Kidney glomerular epithelial cell (primary cell): ENCODE results near the gene LAMTOR1.
A peak's percentile ranks its signal among the peaks of the same experiment; 100 is the strongest.
"Not testable (repeated sequence)": the region's sequence is repeated elsewhere in the genome, so short reads cannot be mapped to it uniquely, and the experiment has no call there.

ENCODE experiments used
- DNase-seq: peaks from one replicate; lab custom pipeline; 2025; lab: John Stamatoyannopoulos, UW

The LAMTOR1 gene

GRCh38 chr11:72102946-72103753 lies at the start of gene LAMTOR1:
LAMTOR1 (minus strand) TSS chr11:72103297; CDS start chr11:72103224, 73 bp downstream.
- DNase-seq = peak; percentile 93

- DNase-seq = no peak
Observed at GRCh38 chr11:72150882-72151281, 47.8 kb upstream of the LAMTOR1 start.

GRCh38 chr11:72146625-72147024 lies 43.5 kb upstream of the LAMTOR1 start:
- DNase-seq = no peak

- DNase-seq = peak; percentile 56
Observed at GRCh38 chr11:72144807-72145565, 41.9 kb upstream of the LAMTOR1 start.

- not testable (repeated sequence) for DNase-seq
Observed at GRCh38 chr11:72142543-72142942, 39.4 kb upstream of the LAMTOR1 start.

GRCh38 chr11:72142086-72142485 lies 39.0 kb upstream of the LAMTOR1 start:
- DNase-seq = not testable (repeated sequence)

GRCh38 chr11:72141066-72141465 lies 38.0 kb upstream of the LAMTOR1 start:
- peak; percentile 55 for DNase-seq

GRCh38 chr11:72140661-72141060 lies 37.6 kb upstream of the LAMTOR1 start:
- no peak for DNase-seq

GRCh38 chr11:72139500-72139899 lies 36.4 kb upstream of the LAMTOR1 start:
- no peak for DNase-seq

GRCh38 chr11:72138821-72139390 lies 35.8 kb upstream of the LAMTOR1 start:
- no peak for DNase-seq

- DNase-seq = no peak
Observed at GRCh38 chr11:72136684-72137262, 33.7 kb upstream of the LAMTOR1 start.

GRCh38 chr11:72135891-72136683 lies 33.0 kb upstream of the LAMTOR1 start:
- no peak for DNase-seq

GRCh38 chr11:72135473-72135872 lies 32.4 kb upstream of the LAMTOR1 start, which contains the start of gene FOLR3:
FOLR3 (plus strand) TSS chr11:72135725; CDS start chr11:72135953, 228 bp downstream.
- not testable (repeated sequence) for DNase-seq

- DNase-seq = no peak
Observed at GRCh38 chr11:72132646-72133045, 29.5 kb upstream of the LAMTOR1 start.

- peak; percentile 7 for DNase-seq
Observed at GRCh38 chr11:72129381-72129780, 26.3 kb upstream of the LAMTOR1 start.

- DNase-seq = no peak
Observed at GRCh38 chr11:72127923-72128322, 24.8 kb upstream of the LAMTOR1 start.

GRCh38 chr11:72125956-72126355 lies 22.9 kb upstream of the LAMTOR1 start:
- no peak for DNase-seq

GRCh38 chr11:72124046-72124445 lies 20.9 kb upstream of the LAMTOR1 start:
- no peak for DNase-seq

- no peak for DNase-seq
Observed at GRCh38 chr11:72123117-72123653, 20.1 kb upstream of the LAMTOR1 start.

- DNase-seq = no peak
Observed at GRCh38 chr11:72122607-72123006, 19.5 kb upstream of the LAMTOR1 start.

GRCh38 chr11:72120930-72121329 lies 17.8 kb upstream of the LAMTOR1 start:
- no peak for DNase-seq
